Amygdala (tissue), 56 donors: ENCODE data around the gene GPX4.
"Not testable (repeated sequence)": the region's sequence is repeated elsewhere in the genome, so short reads cannot be mapped to it uniquely, and the experiment has no call there.

Source experiments
- DNase-seq, 56 donors: peaks; one replicate each; lab custom pipeline; 2025; lab: John Stamatoyannopoulos, UW

GPX4 gene

DNA sequence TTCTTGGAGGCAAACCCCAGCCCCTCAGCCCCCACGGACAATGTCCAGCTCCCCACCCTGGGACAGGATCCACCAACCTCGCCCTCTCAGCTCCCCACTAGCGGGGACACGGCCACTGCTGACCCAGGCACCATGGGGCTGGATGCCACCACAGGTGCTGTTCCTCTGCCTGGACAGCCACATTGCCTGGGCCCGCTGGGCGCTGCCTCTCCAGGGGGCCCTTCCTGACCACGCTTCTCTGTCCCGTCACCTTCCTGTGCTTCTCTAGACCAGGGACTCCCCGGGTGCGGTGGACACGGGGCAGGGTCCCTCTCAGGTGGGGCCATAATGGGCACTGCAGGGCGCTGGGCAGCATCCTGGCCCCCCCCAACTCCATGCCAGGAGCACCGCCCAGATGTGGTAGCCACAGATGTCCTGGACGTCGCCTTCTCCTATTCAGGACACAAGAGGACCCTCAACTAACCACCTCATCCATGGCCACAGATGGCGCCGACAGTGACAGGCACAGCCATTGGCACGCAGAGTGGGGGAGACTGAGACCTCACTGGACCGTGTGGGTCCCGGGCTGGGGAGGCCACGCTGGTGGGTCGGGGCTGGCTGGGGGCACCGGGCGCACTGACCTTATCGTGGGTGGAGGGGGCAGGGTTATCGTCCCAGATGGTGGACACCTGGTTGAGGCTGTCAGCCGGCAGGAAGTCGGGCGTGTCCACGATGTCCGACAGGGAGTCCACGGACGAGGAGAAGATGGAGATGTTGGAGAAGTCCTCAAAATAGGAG, 23.4 kb downstream of the GPX4 start:
- DNase-seq = no peak

- no peak for DNase-seq
Measured at GRCh38 chr19:1128106-1128505, 24.3 kb downstream of the GPX4 start.

GRCh38 chr19:1129084-1129483, 25.3 kb downstream of the GPX4 start:
- not testable (repeated sequence) for DNase-seq

DNA sequence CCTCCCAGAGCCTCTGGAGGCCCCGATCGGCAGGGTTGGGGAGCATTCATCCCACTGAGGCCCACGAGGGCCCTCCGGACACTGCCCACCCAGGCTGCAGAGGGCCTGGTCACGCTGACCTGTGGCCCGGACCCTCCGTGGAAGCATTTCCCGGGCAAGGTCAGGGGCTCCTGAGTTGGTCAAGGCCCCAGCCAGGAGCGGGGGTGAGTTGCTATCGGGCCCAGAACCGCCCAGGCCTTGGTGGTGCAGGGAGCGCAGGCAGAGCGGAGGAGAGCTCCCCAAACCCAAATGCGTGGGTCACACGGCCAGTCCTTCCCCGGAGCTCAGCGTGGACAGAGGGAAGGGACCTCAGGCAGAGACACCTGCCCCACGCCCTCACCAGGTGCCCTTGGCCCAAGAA, 25.7 kb downstream of the GPX4 start:
- DNase-seq = no peak

DNA sequence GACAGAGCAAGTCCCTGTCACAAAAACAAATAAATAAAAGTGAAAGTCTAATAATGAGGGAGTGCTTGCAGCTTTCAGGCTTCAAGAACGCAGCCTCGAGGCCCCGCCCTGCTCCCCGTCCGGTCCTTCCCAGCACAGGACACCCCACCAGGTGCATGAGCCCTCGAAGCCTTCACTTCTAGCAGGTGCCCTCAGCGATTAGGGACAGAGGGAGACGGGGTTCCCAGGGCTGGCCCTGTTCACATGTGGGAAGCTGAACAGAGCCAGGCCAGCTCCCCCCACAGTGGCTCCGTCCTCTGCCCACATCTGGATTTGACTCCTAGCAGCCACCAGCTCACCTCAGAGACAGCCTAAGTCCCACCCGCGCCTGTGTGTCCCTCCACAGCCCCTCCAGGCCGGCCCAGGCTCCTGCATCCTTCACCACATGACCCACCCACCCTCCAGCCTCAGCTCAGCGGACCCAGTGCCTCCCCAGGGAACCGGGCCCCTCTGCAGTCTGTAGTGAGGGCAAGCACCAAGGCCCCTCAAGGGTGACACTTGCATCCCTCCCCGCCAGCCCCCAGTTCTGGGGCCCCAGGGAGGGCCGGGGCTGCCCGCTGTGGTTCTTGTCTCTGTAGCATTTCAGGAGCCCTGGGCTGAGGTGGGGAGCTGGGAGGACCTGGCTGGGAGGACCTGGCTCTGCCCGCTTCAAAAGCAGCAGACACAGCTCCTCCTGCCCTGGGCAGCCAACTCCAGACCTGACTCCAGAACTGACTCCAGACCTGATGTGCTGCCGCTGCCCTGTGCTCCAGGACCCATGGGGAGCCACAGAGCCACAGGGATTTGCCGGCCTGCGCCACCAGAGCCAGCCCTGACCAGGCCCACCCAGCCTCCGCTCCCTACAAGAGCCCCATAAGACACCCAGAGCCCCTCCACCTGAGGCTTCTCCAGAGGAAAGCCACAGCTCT, 27.2 kb downstream of the GPX4 start:
- no peak for DNase-seq

- DNase-seq = peak in 23 of 56 donors; percentile 4 to 59 (median 19)
Measured at GRCh38 chr19:1131718-1132551, 28.1 kb downstream of the GPX4 start.

- DNase-seq = no peak
Measured at GRCh38 chr19:1132552-1133383, 29.0 kb downstream of the GPX4 start.

DNA sequence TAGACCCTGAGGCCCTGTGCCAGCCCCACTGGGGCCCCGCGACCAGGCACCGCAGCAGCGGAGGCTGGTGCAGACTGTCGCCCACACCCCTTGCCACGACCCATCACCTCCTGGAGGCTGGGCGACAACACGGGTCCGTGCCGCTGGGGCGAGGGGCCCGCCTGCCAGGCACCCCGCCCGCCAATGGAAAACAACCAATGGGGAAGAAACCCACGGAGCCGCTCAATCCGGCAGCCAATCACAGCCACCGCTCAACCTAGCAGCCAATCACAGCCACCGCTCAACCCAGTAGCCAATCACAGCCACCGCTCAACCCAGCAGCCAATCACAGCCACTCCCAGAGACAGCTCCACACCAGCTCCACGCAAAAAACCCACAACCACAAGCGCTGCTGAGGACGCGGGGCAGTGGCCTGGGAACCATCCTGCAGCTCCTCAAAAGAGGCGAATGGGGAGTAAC, 29.7 kb downstream of the GPX4 start:
- no peak for DNase-seq

GRCh38 chr19:1134431-1134830, 30.6 kb downstream of the GPX4 start:
- DNase-seq = no peak

GRCh38 chr19:1135454-1135853, 31.7 kb downstream of the GPX4 start:
- DNase-seq = no peak

- DNase-seq = no peak
Measured at GRCh38 chr19:1136201-1136600, 32.4 kb downstream of the GPX4 start.

- no peak for DNase-seq
Measured at GRCh38 chr19:1136621-1137317, 33.0 kb downstream of the GPX4 start.

DNA sequence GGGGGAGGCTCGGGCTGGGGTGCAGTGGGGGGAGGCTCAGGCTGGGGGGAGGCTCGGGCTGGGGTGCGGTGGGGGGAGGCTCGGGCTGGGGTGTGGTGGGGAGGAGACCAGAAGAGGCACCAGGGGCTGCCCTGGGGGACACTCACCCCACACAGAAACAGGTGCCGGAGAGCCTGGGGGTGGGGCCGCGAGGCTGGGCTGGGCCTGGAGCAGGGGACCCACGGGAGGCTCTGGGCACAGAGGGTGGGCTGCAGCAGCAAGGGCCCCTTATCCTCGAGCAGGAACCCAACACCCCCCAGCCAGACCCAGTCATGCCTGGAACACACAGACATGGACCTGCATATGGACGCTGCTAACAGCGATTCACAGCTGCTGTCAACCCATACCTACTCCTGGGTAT, 34.3 kb downstream of the GPX4 start:
- DNase-seq = no peak

- DNase-seq = no peak
Measured at GRCh38 chr19:1139126-1139525, 35.3 kb downstream of the GPX4 start.

GRCh38 chr19:1140272-1141027, 36.7 kb downstream of the GPX4 start:
- no peak for DNase-seq

GRCh38 chr19:1141944-1142343, 38.1 kb downstream of the GPX4 start:
- peak in 1 of 56 donors; percentile 38 for DNase-seq

- DNase-seq = no peak
Measured at GRCh38 chr19:1143828-1144399, 40.1 kb downstream of the GPX4 start.

DNA sequence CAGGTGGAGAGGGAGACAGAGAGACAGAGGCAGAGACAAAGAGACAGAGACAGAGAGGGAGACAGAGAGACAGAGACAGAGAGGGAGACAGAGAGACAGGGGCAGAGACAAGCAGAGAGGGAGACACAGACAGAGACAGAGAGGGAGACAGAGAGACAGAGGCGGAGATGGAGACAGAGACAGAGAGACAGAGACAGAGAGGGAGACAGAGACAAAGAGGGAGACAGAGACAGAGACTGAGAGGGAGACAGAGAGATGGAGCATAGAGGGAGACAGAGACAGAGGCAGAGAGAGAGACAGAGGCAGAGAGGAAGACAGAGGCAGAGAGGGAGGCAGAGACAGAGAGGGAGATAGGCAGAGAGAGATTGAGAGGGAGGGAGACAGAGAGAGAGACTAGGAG, 40.9 kb downstream of the GPX4 start:
- DNase-seq = no peak
